Body of pancreas (tissue), 4 donors: ENCODE measurements around the gene ZNF787.

Experiments used
- POLR2A ChIP-seq, 3 donors: fragments of 450-650 bp; IDR thresholded peaks; one replicate each; pipeline ENCODE4 v1.6.1; 2016; ENCODE audit warnings: antibody characterized with exemption in 3 of 3, mild to moderate bottlenecking in 2 of 3
- TF ChIP-seq, protein P1 (sequence below), 7 experiments: fragments of 450-650 bp in 4 of 7; fragments of 200-600 bp in 3 of 7; sonication (generic) in 3 of 7; IDR thresholded peaks; one replicate each; pipeline ENCODE4 v1.5.1; 2016 to 2019; ENCODE audit warnings: antibody characterized with exemption in 7 of 7

GRCh38 chr19:56117376-56117884, 3.7 kb downstream of the ZNF787 start:
- no peak for TF ChIP-seq POLR2A (IDR thresholded peaks at IDR 0.05)
- TF ChIP-seq, protein P1, sequence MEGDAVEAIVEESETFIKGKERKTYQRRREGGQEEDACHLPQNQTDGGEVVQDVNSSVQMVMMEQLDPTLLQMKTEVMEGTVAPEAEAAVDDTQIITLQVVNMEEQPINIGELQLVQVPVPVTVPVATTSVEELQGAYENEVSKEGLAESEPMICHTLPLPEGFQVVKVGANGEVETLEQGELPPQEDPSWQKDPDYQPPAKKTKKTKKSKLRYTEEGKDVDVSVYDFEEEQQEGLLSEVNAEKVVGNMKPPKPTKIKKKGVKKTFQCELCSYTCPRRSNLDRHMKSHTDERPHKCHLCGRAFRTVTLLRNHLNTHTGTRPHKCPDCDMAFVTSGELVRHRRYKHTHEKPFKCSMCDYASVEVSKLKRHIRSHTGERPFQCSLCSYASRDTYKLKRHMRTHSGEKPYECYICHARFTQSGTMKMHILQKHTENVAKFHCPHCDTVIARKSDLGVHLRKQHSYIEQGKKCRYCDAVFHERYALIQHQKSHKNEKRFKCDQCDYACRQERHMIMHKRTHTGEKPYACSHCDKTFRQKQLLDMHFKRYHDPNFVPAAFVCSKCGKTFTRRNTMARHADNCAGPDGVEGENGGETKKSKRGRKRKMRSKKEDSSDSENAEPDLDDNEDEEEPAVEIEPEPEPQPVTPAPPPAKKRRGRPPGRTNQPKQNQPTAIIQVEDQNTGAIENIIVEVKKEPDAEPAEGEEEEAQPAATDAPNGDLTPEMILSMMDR (IDR thresholded peaks at IDR 0.05) = no peak
